DMS153 (cell line): ENCODE measurements around the gene CRYGD.

Experiments
- DNase-seq: peaks from one replicate; lab custom pipeline; 2025; lab: John Stamatoyannopoulos, UW

CRYGD gene

DNA sequence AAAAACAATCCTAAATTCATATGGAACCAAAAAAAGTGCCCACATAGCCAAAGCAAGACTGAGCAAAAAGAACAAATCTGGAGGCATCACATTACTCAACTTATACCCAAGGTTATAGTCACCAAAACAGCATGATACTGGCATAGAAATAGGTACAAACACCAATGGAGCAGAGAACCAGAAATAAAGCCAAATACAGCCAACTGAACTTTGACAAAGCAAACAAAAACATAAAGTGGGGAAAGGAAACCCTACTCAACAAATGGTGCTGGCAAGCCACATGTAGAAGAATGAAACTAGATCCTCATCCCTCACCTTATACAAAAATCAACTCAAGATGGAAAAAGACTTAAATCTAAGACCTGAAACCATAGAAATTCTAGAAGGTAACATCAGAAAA, 40.5 kb downstream of the CRYGD start:
- DNase-seq, result no peak

DNA sequence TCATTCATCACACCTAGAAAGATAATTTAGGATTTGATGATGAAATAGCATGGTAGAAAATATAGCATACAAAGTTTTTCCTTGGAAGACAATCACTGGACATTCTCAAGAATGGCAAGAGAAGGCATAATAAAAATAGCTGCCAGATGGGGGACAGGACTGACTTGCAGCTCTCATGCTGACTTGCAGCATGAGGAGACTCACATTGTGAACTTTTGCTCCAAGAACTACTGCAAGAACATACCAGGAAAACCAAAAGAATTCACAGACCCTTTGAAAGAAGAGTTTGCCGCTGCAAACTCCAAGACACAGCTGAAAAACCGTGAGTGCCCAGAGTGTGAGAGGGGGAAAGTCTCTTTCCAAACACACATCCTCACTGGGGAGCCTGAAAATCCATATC, 47.0 kb downstream of the CRYGD start:
- no peak for DNase-seq

DNA sequence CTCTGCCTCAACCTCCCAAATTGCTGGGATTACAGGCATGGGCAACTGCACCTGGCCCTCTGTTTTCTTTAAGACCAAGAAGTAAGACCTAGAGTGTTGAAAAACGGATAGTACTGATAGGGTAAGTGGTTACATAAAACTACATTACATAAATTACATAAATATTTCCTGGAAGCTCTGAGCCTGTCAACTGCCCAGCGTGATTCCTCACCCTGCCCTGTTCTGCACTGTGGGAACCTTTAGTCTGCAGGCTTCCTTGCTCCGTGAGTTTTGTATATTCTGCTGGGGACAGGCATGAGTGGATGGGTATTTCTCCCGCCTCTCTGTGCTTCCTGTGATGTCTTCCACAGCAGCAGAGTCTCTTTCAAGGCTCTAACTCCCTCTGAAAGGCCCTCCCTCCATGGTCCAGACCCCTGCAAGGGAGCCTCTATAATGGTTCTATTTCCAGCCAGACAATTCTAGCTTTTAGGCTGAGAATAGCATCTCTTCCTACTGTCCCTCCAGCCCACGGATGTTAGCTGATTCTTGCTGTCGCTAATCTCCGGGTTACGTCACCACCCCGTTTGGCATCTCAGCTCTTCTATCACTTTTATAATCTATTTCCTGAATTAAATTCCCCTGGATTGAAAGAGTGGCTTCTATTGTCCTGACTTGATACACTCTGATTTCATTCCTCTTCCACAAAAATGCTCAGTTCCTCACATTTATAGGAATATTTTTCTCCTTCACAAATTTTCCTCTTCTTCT, 49.5 kb downstream of the CRYGD start:
- DNase-seq, result no peak

DNA sequence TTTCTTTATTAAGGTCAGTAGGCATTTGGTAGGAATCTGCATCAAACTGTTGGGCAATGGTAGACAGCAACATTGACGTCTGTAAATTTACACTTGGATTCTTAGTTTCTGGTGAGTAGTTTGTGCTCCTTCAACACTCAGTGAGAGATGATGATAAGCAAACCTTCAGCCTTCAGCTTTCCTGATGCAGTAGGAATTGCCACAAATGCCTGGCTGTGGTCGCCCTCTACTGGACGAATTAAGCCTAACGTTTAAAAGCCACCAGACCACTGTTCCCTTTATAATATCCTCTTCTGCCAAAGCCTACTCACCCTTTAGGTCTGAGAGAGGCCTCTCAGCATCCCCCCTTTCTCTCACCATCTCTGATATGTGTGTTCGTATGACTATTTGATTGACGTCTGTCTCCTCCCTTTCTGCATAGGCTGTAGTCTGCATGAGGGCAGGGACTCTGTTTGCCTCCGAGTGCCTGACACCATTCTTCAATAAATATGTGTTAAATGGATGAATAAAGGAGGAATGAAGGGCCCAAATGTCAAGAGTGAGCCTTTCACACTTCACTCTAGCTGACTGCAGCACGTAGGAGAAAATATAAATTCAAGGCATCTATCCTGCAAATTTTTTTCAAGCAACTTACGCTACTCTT, 52.0 kb downstream of the CRYGD start:
- DNase-seq, result peak; percentile 31
